HG02759 (cell line): ENCODE measurements around the gene CRYBB3.
"Not testable (repeated sequence)": the region's sequence is repeated elsewhere in the genome, so short reads cannot be mapped to it uniquely, and the experiment has no call there.

ENCODE experiments used
- ATAC-seq: cut with Tn5 transposase; IDR thresholded peaks from one replicate; pipeline ENCODE4 v1.9.1; 2021; ENCODE audit warnings: mild to moderate bottlenecking, moderate library complexity; ENCODE audit not compliant: unreplicated experiment

Gene CRYBB3

DNA sequence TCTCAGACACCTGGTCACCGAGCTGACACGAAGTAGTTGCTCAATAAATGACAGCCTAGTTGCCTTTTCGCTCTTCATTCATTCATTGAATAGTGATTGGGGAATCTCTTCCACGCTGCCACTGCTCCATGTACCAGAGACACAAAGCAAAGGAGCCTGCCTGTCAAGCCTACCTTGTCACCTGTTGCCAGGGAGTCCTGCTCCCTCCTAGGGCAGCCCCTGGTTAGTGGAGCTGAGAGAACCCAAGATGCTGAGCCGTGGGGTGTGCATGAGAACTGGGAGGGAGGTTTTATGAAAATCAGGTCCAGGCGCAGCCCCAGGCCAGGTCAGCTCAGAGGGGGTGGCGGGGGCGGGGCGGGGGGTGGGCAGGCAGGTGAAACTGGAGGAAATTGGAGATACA, 38.4 kb downstream of the CRYBB3 start:
- ATAC-seq: not testable (repeated sequence)

DNA sequence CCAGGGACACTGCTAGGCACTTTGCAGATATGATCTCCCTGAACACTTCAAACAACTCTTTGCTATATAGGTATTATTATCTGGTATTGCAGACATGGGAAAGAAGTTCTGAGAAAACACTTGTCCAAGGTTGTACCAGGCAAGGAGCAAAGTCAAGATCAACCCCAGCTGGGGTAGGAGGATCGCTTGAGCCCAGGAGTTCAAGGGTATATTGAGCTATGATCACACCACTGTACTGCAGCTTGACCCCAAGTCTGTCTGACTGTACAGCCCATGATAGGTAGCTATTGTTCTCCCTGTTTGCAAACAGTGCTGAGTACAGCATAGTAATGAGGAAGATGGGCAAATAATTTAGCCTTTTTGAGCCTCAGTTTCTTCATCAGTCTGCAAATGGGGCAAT, 55.5 kb downstream of the CRYBB3 start:
- ATAC-seq: not testable (repeated sequence)
